ENCODE data around the gene DTX3. TPM values are rescaled to one million over a fixed set of nuclear protein-coding genes. Genes with fewer than 3 reads are reported as not detected.

Gene DTX3
- total and polyA plus RNA-seq, 3 experiments from 2014 or later, result 7.2 to 18.3 (median 16.7) TPM

DNA sequence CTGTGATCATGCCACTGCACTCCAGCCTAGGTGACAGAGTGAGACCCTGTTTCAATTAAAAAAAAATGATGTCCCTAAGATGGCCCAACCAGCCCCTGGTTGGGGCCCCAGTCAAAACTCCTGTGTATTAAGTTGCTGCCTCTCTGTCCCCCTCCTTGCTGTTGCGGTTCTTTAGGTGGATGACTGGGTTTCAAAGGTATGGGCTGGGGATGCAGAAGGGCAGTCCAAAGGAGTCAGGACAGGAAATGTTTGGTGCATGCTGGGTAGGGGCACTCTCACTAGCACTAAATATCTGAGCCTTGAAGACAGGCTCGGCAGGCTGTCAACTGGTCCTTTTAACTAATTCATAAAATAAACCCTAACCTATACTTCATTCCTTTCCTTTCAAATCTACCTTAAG, 25.6 kb upstream of the DTX3 start:
- H3K9me3 ChIP-seq (ENCODE audit: low read length), result no peaks in the 10 kb centered on the region
- CTCF ChIA-PET, result interaction anchor here (0.7 kb wide), 1 partner anchor 54 kb away, joined by 3 read pairs; the partner anchor contains the start of gene B4GALNT1
- Mint-ChIP-seq H3K36me3 (peaks cover 0 to 4% (median 0%) of the 10 kb centered on the region in 3 donors), H3K4me3 (no peak overlapping the region), H3K4me1 (peaks cover 5 to 7% (median 5%) of the 10 kb centered on the region in 3 donors), H3K27me3 (peaks cover 5 to 7% of the 10 kb centered on the region in 2 donors), H3K27ac (no peak overlapping the region), H3K9me3 (no peaks in the 10 kb centered on the region)
- no peak for DNase-seq
- no peak overlapping the region for H3K4me3 ChIP-seq (ENCODE audit: low read length)
- no peaks in the 10 kb centered on the region for H3K27me3 ChIP-seq (ENCODE audit: insufficient read depth, low read length, poor library complexity, severe bottlenecking)
- POLR2A ChIA-PET, result interaction anchor here (0.6 kb wide), 1 partner anchor 99 kb away, joined by 3 read pairs; the partner anchor contains the start of gene ARHGAP9
- no peaks in the 10 kb centered on the region for H3K4me1 ChIP-seq (ENCODE audit: insufficient read depth, low read length)
- no peaks in the 10 kb centered on the region for H3K36me3 ChIP-seq (ENCODE audit: insufficient read depth, low read length)
- no peak overlapping the region for H3K27ac ChIP-seq (ENCODE audit: low read depth, low read length)

DNA sequence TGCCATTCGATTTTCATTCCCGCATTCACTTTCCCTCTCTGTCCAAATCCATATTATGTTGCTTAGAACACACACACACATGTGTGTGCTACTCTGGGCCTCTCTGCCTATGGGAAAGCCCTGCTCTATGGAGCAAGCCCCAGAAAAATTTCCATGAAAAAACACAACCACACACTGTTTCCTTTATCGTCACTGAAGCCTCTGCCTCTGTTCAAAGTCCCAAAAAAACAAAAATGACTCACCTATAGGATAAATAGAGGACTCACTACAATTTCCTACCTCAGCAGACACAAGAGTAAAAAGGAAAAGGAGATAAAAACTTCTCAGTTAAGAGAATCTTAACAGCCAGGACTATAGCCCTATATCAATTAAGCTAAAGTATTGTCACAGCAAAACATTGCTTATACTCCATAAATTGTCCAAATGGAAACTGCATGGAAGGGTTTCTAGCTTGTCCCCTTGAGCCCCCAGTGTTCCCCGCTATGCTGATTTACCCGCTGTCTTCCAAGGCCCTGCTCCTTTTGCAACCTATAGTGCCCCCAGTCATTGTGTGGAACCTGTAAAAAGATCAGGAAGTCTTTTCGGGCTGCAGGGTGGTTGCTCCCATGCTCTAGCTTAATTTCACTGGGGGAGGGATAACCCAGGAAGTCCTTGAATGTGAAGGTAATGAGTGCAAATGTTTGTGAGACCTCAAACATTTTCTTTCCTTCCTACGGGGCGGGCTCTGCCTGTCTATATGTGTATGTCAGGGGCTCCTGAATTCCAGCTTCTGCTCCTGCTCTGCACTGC, 24.8 kb upstream of the DTX3 start:
- ChIA-PET POLR2A (interaction anchor here (0.5 kb wide), 1 partner anchor 9 kb away, joined by 3 read pairs; no protein-coding TSS in a partner anchor), CTCF (interaction anchor here (0.7 to 7.0 kb wide), 5 partner anchors 28 to 65 kb away, joined by 3 to 85 read pairs (median 3); partner anchors contain the start of gene B4GALNT1)
- no peaks in the 10 kb centered on the region for H3K9me3 ChIP-seq (ENCODE audit: low read length)
- Mint-ChIP-seq H3K4me3 (no peak overlapping the region), H3K36me3 (peaks cover 0 to 4% (median 0%) of the 10 kb centered on the region in 3 donors), H3K9me3 (no peaks in the 10 kb centered on the region), H3K27ac (no peak overlapping the region), H3K27me3 (peaks cover 5 to 7% of the 10 kb centered on the region in 2 donors), H3K4me1 (peaks cover 5 to 7% (median 5%) of the 10 kb centered on the region in 3 donors)
- DNase-seq, result no peak
- no peak overlapping the region for H3K27ac ChIP-seq (ENCODE audit: low read depth, low read length)
- no peak overlapping the region for H3K4me3 ChIP-seq (ENCODE audit: low read length)
- H3K36me3 ChIP-seq (ENCODE audit: insufficient read depth, low read length), result no peaks in the 10 kb centered on the region
- no peaks in the 10 kb centered on the region for H3K4me1 ChIP-seq (ENCODE audit: insufficient read depth, low read length)
- no peaks in the 10 kb centered on the region for H3K27me3 ChIP-seq (ENCODE audit: insufficient read depth, low read length, poor library complexity, severe bottlenecking)

DNA sequence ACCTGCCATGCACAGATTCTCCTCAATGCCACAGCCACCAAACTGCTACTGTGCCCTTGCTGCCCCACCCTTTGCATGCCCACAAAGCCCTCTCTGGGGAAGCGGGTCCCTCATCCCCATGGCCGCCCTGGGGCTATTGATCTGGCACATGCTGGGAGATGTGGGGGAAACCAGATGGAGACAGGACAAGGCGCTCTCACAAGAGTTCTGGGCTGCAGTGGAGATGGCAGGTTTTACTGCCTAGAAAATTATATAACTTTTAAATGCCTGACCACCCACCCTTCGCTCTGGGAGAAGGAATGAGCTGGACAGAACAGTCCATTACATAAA, 24.2 kb upstream of the DTX3 start:
- H3K36me3 Mint-ChIP-seq, result peaks cover 0 to 4% (median 0%) of the 10 kb centered on the region in 3 donors
- CTCF ChIA-PET, result interaction anchor here (1.1 to 7.0 kb wide), 4 partner anchors 27 to 66 kb away, joined by 3 to 85 read pairs (median 19); partner anchors contain the start of gene B4GALNT1
- H3K4me1 Mint-ChIP-seq, result peaks cover 5 to 7% (median 5%) of the 10 kb centered on the region in 3 donors
- H3K4me3 Mint-ChIP-seq, result no peak overlapping the region
- H3K9me3 Mint-ChIP-seq, result no peaks in the 10 kb centered on the region
- peaks cover 7 to 8% of the 10 kb centered on the region in 2 donors for H3K27me3 Mint-ChIP-seq
- H3K4me1 ChIP-seq (ENCODE audit: insufficient read depth, low read length), result no peaks in the 10 kb centered on the region
- no peak overlapping the region for H3K27ac Mint-ChIP-seq
- no peak for DNase-seq
- POLR2A ChIA-PET, result no interaction called here
- no peak overlapping the region for H3K4me3 ChIP-seq (ENCODE audit: low read length)
- H3K9me3 ChIP-seq (ENCODE audit: low read length), result no peaks in the 10 kb centered on the region
- no peaks in the 10 kb centered on the region for H3K27me3 ChIP-seq (ENCODE audit: insufficient read depth, low read length, poor library complexity, severe bottlenecking)
- H3K36me3 ChIP-seq (ENCODE audit: insufficient read depth, low read length), result no peaks in the 10 kb centered on the region
- no peak overlapping the region for H3K27ac ChIP-seq (ENCODE audit: low read depth, low read length)

DNA sequence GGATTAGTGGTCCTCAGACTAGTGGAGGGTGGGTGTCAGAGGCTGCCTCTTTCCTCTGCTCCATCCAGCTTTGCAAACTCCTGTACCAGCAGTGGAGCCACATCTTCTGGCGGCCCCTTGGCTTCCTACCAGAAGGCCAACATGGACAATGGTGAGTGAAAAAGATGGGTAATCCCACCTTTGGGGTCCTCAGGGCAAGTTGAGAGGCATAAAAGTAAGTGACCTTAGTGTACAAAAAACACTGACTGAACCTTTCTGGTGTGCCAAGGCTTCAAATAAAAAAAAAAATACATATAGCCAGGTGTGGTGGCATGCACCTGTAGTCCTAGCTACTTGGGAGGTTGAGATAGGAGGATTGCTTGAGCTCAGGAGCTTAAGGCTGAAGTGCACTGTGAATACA, 22.8 kb upstream of the DTX3 start:
- Histone ChIP-seq H3K4me3 (ENCODE audit: low read length) (no peak overlapping the region), H3K36me3 (ENCODE audit: insufficient read depth, low read length) (no peaks in the 10 kb centered on the region), H3K27ac (ENCODE audit: low read depth, low read length) (no peak overlapping the region), H3K4me1 (ENCODE audit: insufficient read depth, low read length) (no peaks in the 10 kb centered on the region), H3K27me3 (ENCODE audit: insufficient read depth, low read length, poor library complexity, severe bottlenecking) (no peaks in the 10 kb centered on the region), H3K9me3 (ENCODE audit: low read length) (no peaks in the 10 kb centered on the region)
- no peak overlapping the region for H3K27ac Mint-ChIP-seq
- H3K27me3 Mint-ChIP-seq, result peaks cover 6 to 14% of the 10 kb centered on the region in 2 donors
- DNase-seq, result no peak
- H3K4me3 Mint-ChIP-seq, result no peak overlapping the region
- H3K9me3 Mint-ChIP-seq, result no peaks in the 10 kb centered on the region
- ChIA-PET POLR2A (no interaction called here), CTCF (interaction anchor here (0.6 to 7.0 kb wide), 8 partner anchors 11 to 203 kb away, joined by 3 to 85 read pairs (median 16); partner anchors contain the start of genes B4GALNT1 and DTX3)
- peaks cover 5 to 7% (median 5%) of the 10 kb centered on the region in 3 donors for H3K4me1 Mint-ChIP-seq
- H3K36me3 Mint-ChIP-seq, result peaks cover 0 to 1% (median 0%) of the 10 kb centered on the region in 3 donors

DNA sequence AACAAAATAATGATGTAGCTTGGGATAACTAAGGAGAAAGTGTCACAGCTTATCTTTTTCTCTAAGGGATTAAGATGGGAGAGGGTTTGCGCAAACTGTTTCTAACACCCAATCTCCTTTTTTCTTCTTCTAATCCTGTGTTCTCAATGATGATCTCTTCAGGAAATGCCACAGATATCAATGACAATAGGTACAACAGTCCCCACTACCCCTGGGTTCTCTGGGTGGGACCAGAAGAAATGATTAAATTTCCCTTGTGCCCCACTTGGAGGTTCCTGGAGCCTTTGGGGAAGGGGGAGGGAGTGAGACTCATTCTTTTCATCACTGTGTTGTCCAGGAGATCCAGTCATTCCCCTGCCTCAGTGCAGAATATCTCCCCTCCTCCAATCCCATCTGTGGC, 22.2 kb upstream of the DTX3 start:
- peak overlapping the region in 1 of 8 donors; percentile 33 for H3K27ac Mint-ChIP-seq

DNA sequence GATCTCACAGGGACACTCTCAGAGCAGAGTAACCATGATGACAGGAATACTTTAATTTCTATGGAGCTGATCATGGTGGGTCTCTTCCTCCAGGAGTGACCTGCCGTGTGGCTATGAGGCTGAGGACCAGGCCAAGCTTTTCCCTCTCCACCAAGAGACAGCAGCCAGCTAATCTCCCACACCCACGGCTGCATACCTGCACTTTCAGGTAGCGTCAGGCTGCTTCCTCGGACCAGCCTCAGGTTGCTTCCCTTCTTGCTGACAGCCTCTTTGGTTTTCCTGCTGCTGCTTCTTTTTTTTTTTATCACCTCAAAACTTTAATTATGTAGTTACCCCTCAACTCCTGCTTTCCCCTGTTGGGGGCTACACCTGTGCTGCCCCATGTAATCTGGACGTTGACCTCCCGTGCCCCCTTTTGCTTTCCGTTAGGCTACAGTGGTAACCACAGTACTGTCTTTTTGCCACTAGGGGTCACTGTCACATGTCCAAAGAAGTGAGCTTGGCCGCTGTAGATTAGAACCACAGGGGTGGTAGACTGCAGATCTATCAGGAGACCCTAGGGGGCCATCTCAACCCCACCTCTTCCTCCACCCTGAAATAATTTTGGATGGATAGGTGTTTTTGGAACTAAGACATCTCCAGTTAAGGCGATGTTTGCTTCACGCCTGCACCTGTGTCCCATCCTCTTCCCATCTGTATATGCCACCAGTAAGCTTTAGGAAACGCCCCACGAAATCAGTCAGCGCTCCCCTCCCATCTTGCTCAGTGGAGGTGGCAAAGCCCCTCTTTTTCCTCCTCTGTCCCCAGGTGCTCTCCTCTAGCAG, 21.4 kb upstream of the DTX3 start:
- Histone ChIP-seq H3K27ac (ENCODE audit: low read depth, low read length) (no peak overlapping the region), H3K36me3 (ENCODE audit: insufficient read depth, low read length) (no peaks in the 10 kb centered on the region), H3K4me1 (ENCODE audit: insufficient read depth, low read length) (no peaks in the 10 kb centered on the region), H3K4me3 (ENCODE audit: low read length) (no peak overlapping the region), H3K9me3 (ENCODE audit: low read length) (no peaks in the 10 kb centered on the region), H3K27me3 (ENCODE audit: insufficient read depth, low read length, poor library complexity, severe bottlenecking) (no peaks in the 10 kb centered on the region)
- Mint-ChIP-seq H3K4me3 (peak overlapping the region in 2 of 7 donors; percentile 4 to 82), H3K36me3 (peaks cover 0 to 1% (median 0%) of the 10 kb centered on the region in 3 donors), H3K27me3 (peaks cover 6 to 14% of the 10 kb centered on the region in 2 donors), H3K27ac (peak overlapping the region in 6 of 8 donors; percentile 26 to 92 (median 82)), H3K4me1 (peaks cover 5 to 7% (median 5%) of the 10 kb centered on the region in 3 donors), H3K9me3 (no peaks in the 10 kb centered on the region)
- ChIA-PET CTCF (interaction anchor here (0.6 to 7.0 kb wide), 30 partner anchors 9 to 162 kb away, joined by 3 to 85 read pairs (median 7); partner anchors contain the start of genes ARHGEF25, B4GALNT1, DTX3 and GLI1), POLR2A (interaction anchor here (0.7 kb wide), 1 partner anchor 111 kb away, joined by 3 read pairs; the partner anchor contains the start of gene OS9)
- DNase-seq, result peak; percentile 49 to 82 (median 75)

More for the DNA sequence above, 22.2 kb upstream of the DTX3 start:
- ChIA-PET POLR2A (interaction anchor here (0.7 kb wide), 1 partner anchor 111 kb away, joined by 3 read pairs; the partner anchor contains the start of gene OS9), CTCF (interaction anchor here (0.8 to 7.0 kb wide), 20 partner anchors 8 to 160 kb away, joined by 3 to 85 read pairs (median 8); partner anchors contain the start of genes B4GALNT1, DTX3 and OS9)
- Histone ChIP-seq H3K27ac (ENCODE audit: low read depth, low read length) (no peak overlapping the region), H3K36me3 (ENCODE audit: insufficient read depth, low read length) (no peaks in the 10 kb centered on the region), H3K4me3 (ENCODE audit: low read length) (no peak overlapping the region), H3K27me3 (ENCODE audit: insufficient read depth, low read length, poor library complexity, severe bottlenecking) (no peaks in the 10 kb centered on the region), H3K4me1 (ENCODE audit: insufficient read depth, low read length) (no peaks in the 10 kb centered on the region), H3K9me3 (ENCODE audit: low read length) (no peaks in the 10 kb centered on the region)
- DNase-seq, result no peak
- H3K27me3 Mint-ChIP-seq, result peaks cover 6 to 14% of the 10 kb centered on the region in 2 donors
- H3K4me3 Mint-ChIP-seq, result no peak overlapping the region
- peaks cover 5 to 7% (median 5%) of the 10 kb centered on the region in 3 donors for H3K4me1 Mint-ChIP-seq
- no peaks in the 10 kb centered on the region for H3K9me3 Mint-ChIP-seq
- peaks cover 0 to 1% (median 0%) of the 10 kb centered on the region in 3 donors for H3K36me3 Mint-ChIP-seq

DNA sequence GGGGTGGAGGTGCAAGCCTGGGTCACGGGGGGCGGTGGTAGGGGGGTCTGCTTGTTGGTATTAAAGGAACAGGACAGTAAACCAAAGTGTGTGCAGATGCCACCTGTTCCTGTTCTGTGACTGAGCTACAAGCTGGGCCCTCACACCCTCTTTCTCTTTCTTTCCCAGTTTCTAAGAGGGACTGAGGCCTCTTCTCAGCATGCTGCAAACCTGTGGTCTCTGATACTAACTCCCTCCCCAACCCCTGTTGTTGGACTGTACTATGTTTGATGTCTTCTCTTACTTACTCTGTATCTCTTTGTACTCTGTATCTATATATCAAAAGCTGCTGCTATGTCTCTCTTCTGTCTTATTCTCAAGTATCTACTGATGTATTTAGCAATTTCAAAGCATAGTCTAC, 20.6 kb upstream of the DTX3 start:
- no peak for DNase-seq
- Histone ChIP-seq H3K36me3 (ENCODE audit: insufficient read depth, low read length) (no peaks in the 10 kb centered on the region), H3K27ac (ENCODE audit: low read depth, low read length) (no peak overlapping the region), H3K27me3 (ENCODE audit: insufficient read depth, low read length, poor library complexity, severe bottlenecking) (no peaks in the 10 kb centered on the region), H3K9me3 (ENCODE audit: low read length) (no peaks in the 10 kb centered on the region), H3K4me3 (ENCODE audit: low read length) (no peak overlapping the region), H3K4me1 (ENCODE audit: insufficient read depth, low read length) (no peaks in the 10 kb centered on the region)
- H3K27ac Mint-ChIP-seq, result peak overlapping the region in 2 of 8 donors; percentile 30 to 69
- CTCF ChIA-PET, result interaction anchor here (1.0 to 7.0 kb wide), 24 partner anchors 9 to 161 kb away, joined by 3 to 85 read pairs (median 8); partner anchors contain the start of genes B4GALNT1, GLI1 and TSPAN31
- POLR2A ChIA-PET, result interaction anchor here (0.5 kb wide), 1 partner anchor 139 kb away, joined by 4 read pairs; no protein-coding TSS in a partner anchor
- H3K4me3 Mint-ChIP-seq, result no peak overlapping the region
- H3K36me3 Mint-ChIP-seq, result peaks cover 0 to 1% (median 0%) of the 10 kb centered on the region in 3 donors
- H3K27me3 Mint-ChIP-seq, result peaks cover 6 to 14% of the 10 kb centered on the region in 2 donors
- no peaks in the 10 kb centered on the region for H3K9me3 Mint-ChIP-seq
- peaks cover 5 to 7% (median 5%) of the 10 kb centered on the region in 3 donors for H3K4me1 Mint-ChIP-seq
